HepG2 (cell line): ENCODE results near the gene SRBD1. TPM values are rescaled to one million over a fixed set of nuclear protein-coding genes. Genes with fewer than 3 reads are reported as not detected.

Experiments
- HNRNPLL ChIP-seq: fragments of 200-400 bp; formaldehyde crosslinking; IDR thresholded peaks from 2 replicates; pipeline ENCODE4 v1.6.1; 2017; ENCODE audit warnings: mild to moderate bottlenecking, low read depth, low read length; ENCODE audit not compliant: poor library complexity, severe bottlenecking
- MAFG ChIP-seq: sonication (generic); formaldehyde crosslinking; IDR thresholded peaks from 2 replicates; pipeline ENCODE4 v1.5.1; 2020; ENCODE audit warnings: mild to moderate bottlenecking, missing genetic modification reagents
- NFYC ChIP-seq: IDR thresholded peaks from 2 replicates; pipeline ENCODE4 v1.6.1; 2016; ENCODE audit warnings: missing genetic modification reagents, missing compliant biosample characterization
- NR2F6 ChIP-seq, 2 experiments: IDR thresholded peaks; 2 replicates each; pipeline ENCODE4 v1.6.1; 2016; ENCODE audit warnings: antibody characterized with exemption in 1 of 2, mild to moderate bottlenecking in 1 of 2
- NR3C1 ChIP-seq: sonication (generic); formaldehyde crosslinking; IDR thresholded peaks from 2 replicates; pipeline ENCODE4 v1.4.0; 2020; ENCODE audit warnings: missing genetic modification reagents
- POLR2AphosphoS2 ChIP-seq: IDR thresholded peaks from 2 replicates; pipeline ENCODE4 v1.6.1; 2011; ENCODE audit warnings: low read depth, low read length, improper control_type of control experiment
- RARA ChIP-seq: IDR thresholded peaks from 2 replicates; pipeline ENCODE4 v1.6.1; 2016; ENCODE audit warnings: missing genetic modification reagents, missing compliant biosample characterization
- SP140L ChIP-seq: sonication (generic); formaldehyde crosslinking; IDR thresholded peaks from 2 replicates; pipeline ENCODE4 v1.4.0; 2020; ENCODE audit warnings: missing genetic modification reagents, borderline replicate concordance
- SPEN ChIP-seq: sonication (generic); formaldehyde crosslinking; IDR thresholded peaks from 2 replicates; pipeline ENCODE4 v1.5.1; 2020; ENCODE audit warnings: low read depth, mild to moderate bottlenecking, missing genetic modification reagents
- ZNF570 ChIP-seq: sonication (generic); formaldehyde crosslinking; IDR thresholded peaks from 2 replicates; pipeline ENCODE4 v1.4.0; 2020; ENCODE audit warnings: mild to moderate bottlenecking, missing genetic modification reagents, borderline replicate concordance
- ZNF709 ChIP-seq: sonication (generic); formaldehyde crosslinking; IDR thresholded peaks from 2 replicates; pipeline ENCODE4 v1.5.0; 2020; ENCODE audit warnings: mild to moderate bottlenecking, missing genetic modification reagents
- ZNF768 ChIP-seq: sonication (generic); formaldehyde crosslinking; IDR thresholded peaks from 2 replicates; pipeline ENCODE4 v1.4.0; 2020; ENCODE audit warnings: missing genetic modification reagents
- ZNF773 ChIP-seq: sonication (generic); formaldehyde crosslinking; IDR thresholded peaks from 2 replicates; pipeline ENCODE4 v1.4.0; 2020; ENCODE audit warnings: missing genetic modification reagents, borderline replicate concordance
- polyA plus RNA-seq, 8 experiments: library from polyadenylated mRNA; depleted of rRNA in 3 of 8; stranded (reverse) in 7 of 8; unstranded in 1 of 8; fragments of >200 nt; fragmentation: Illumina TruSeq in 4 of 8; extraction: Trizol in 4 of 8; gene quantifications; 2 replicates each; pipeline versions ENCODE4 v1.2.1 to v1.2.3, GENCODE V29; 2011 to 2016; ENCODE audit warnings: low read depth in 4 of 8, missing spikeins in 1 of 8, mixed read lengths in 1 of 8; ENCODE audit not compliant: insufficient read depth in 1 of 8
- total RNA-seq, 5 experiments: library from RNA; depleted of rRNA; stranded (reverse); fragments of >200 nt; fragmentation: Illumina TruSeq; extraction: Trizol; gene quantifications; 2 replicates each; pipeline ENCODE4 v1.2.3, GENCODE V29; 2016; ENCODE audit warnings: low read depth in 1 of 5
- TF ChIP-seq, protein P1 (sequence below), 2 experiments: sonication (generic) in 1 of 2; formaldehyde crosslinking in 1 of 2; IDR thresholded peaks; 2 replicates each; pipeline versions ENCODE4 v1.6.1 to v1.9.0; 2014 to 2022; ENCODE audit warnings: antibody characterized with exemption in 1 of 2, borderline replicate concordance in 1 of 2, inconsistent platforms in 1 of 2, low read depth in 1 of 2, missing genetic modification reagents in 1 of 2
- TF ChIP-seq, protein P2 (sequence below): sonication (generic); formaldehyde crosslinking; conservative IDR thresholded peaks from 2 replicates; pipeline ENCODE4 v1.4.0; 2020; ENCODE audit warnings: missing genetic modification reagents
- TF ChIP-seq, protein P3 (sequence below): sonication (generic); formaldehyde crosslinking; IDR thresholded peaks from 2 replicates; pipeline ENCODE4 v1.5.0; 2020; ENCODE audit warnings: mild to moderate bottlenecking, low read depth, missing genetic modification reagents, borderline replicate concordance
- TF ChIP-seq, protein P4 (sequence below): sonication (generic); formaldehyde crosslinking; IDR thresholded peaks from 2 replicates; pipeline ENCODE4 v1.5.1; 2020; ENCODE audit warnings: missing genetic modification reagents, mild to moderate bottlenecking, borderline replicate concordance

SRBD1 gene
- total and polyA plus RNA-seq, 2 of the 13 experiments (the other 11 are each of a cell fraction or from before 2014, with no cell fraction given) = 3.2 to 23.9 TPM

DNA sequence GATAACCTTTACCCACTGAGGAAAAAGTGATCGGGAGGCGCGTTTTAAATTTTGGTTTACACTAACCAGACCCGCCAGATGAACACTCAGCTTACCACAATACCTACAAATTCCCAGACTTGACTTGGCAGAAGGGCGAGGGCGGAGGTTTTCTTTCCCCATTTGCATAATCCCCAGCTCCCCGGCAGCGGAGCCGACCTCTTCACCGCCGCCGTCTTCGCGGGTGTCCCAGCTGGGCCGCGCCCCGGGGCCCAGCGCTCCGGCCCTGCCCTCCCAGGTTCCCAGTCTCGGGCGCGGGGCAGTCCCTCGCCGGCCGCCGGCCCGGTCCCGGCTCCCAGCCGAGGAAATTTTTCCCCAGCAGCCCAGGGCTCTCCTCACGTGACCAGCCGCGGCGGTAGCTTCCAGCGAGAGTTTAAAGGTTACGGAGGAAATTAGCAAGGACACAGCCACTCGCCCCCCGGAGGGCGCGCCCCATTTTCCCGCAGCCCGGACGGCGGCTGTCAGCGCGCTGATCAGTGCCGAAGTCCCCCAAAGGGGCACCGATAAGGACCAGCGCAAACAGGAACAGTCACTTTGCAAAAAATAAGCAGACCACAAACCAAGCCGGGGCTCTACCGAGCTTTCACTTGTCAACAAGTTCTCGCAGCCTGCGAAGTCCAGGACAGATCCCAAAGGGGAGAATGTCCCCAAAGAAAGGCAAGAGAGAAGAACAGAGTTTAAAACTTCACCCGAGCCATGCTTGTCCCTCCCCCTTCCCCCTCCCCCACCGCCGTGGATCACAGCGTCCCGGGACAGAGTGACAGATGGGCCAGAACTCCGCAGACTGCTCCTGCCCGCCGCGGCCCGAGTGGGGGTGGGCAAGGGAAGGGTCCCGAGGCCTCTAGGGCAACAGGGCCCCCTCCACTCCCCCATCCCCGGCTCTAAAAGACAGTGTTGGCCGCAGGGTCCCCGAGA, 39.1 kb upstream of the SRBD1 start (continued):
- TF ChIP-seq, protein P1, sequence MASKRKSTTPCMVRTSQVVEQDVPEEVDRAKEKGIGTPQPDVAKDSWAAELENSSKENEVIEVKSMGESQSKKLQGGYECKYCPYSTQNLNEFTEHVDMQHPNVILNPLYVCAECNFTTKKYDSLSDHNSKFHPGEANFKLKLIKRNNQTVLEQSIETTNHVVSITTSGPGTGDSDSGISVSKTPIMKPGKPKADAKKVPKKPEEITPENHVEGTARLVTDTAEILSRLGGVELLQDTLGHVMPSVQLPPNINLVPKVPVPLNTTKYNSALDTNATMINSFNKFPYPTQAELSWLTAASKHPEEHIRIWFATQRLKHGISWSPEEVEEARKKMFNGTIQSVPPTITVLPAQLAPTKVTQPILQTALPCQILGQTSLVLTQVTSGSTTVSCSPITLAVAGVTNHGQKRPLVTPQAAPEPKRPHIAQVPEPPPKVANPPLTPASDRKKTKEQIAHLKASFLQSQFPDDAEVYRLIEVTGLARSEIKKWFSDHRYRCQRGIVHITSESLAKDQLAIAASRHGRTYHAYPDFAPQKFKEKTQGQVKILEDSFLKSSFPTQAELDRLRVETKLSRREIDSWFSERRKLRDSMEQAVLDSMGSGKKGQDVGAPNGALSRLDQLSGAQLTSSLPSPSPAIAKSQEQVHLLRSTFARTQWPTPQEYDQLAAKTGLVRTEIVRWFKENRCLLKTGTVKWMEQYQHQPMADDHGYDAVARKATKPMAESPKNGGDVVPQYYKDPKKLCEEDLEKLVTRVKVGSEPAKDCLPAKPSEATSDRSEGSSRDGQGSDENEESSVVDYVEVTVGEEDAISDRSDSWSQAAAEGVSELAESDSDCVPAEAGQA (IDR thresholded peaks at IDR 0.05; ENCODE audit: low read depth) = no peak
- TF ChIP-seq, protein P1 (CRISPR knock-in tag; IDR thresholded peaks at IDR 0.05; ENCODE audit: borderline replicate concordance) = no peak
- TF ChIP-seq NR2F6 (IDR thresholded peaks at IDR 0.05) = no peak; the same call in 1 of the 2 replicates
- TF ChIP-seq NR2F6 (CRISPR knock-in tag; IDR thresholded peaks at IDR 0.05) = no peak
- TF ChIP-seq POLR2AphosphoS2 = no peak
- no peak for TF ChIP-seq ZNF773 (CRISPR knock-in tag)
- no peak for TF ChIP-seq ZNF709 (CRISPR knock-in tag)
- TF ChIP-seq, protein P2, sequence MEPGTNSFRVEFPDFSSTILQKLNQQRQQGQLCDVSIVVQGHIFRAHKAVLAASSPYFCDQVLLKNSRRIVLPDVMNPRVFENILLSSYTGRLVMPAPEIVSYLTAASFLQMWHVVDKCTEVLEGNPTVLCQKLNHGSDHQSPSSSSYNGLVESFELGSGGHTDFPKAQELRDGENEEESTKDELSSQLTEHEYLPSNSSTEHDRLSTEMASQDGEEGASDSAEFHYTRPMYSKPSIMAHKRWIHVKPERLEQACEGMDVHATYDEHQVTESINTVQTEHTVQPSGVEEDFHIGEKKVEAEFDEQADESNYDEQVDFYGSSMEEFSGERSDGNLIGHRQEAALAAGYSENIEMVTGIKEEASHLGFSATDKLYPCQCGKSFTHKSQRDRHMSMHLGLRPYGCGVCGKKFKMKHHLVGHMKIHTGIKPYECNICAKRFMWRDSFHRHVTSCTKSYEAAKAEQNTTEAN (CRISPR knock-in tag) = peak; percentile 89
- TF ChIP-seq SP140L (CRISPR knock-in tag) = peak; percentile 74; the same call in 1 of the 2 replicates
- TF ChIP-seq, protein P3, sequence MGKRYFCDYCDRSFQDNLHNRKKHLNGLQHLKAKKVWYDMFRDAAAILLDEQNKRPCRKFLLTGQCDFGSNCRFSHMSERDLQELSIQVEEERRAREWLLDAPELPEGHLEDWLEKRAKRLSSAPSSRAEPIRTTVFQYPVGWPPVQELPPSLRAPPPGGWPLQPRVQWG (CRISPR knock-in tag) = no peak
- no peak; the same call in none of the 2 replicates for TF ChIP-seq RARA (CRISPR knock-in tag)
- TF ChIP-seq NR3C1 (CRISPR knock-in tag) = no peak
- peak; percentile 74 for TF ChIP-seq HNRNPLL
- TF ChIP-seq, protein P4, sequence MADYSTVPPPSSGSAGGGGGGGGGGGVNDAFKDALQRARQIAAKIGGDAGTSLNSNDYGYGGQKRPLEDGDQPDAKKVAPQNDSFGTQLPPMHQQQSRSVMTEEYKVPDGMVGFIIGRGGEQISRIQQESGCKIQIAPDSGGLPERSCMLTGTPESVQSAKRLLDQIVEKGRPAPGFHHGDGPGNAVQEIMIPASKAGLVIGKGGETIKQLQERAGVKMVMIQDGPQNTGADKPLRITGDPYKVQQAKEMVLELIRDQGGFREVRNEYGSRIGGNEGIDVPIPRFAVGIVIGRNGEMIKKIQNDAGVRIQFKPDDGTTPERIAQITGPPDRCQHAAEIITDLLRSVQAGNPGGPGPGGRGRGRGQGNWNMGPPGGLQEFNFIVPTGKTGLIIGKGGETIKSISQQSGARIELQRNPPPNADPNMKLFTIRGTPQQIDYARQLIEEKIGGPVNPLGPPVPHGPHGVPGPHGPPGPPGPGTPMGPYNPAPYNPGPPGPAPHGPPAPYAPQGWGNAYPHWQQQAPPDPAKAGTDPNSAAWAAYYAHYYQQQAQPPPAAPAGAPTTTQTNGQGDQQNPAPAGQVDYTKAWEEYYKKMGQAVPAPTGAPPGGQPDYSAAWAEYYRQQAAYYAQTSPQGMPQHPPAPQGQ (CRISPR knock-in tag) = no peak
- no peak for TF ChIP-seq NFYC (CRISPR knock-in tag)
- peak; percentile 55; the same call in 1 of the 2 replicates for TF ChIP-seq ZNF768 (CRISPR knock-in tag)
- no peak for TF ChIP-seq SPEN (CRISPR knock-in tag)
- no peak for TF ChIP-seq MAFG (CRISPR knock-in tag)
- TF ChIP-seq ZNF570 (CRISPR knock-in tag) = no peak
